Measurements from ENCODE around the gene RABGAP1L.

- TF ChIP-seq POLR2A (IDR thresholded peaks at IDR 0.05), result no peak
- TF ChIP-seq, protein P1, sequence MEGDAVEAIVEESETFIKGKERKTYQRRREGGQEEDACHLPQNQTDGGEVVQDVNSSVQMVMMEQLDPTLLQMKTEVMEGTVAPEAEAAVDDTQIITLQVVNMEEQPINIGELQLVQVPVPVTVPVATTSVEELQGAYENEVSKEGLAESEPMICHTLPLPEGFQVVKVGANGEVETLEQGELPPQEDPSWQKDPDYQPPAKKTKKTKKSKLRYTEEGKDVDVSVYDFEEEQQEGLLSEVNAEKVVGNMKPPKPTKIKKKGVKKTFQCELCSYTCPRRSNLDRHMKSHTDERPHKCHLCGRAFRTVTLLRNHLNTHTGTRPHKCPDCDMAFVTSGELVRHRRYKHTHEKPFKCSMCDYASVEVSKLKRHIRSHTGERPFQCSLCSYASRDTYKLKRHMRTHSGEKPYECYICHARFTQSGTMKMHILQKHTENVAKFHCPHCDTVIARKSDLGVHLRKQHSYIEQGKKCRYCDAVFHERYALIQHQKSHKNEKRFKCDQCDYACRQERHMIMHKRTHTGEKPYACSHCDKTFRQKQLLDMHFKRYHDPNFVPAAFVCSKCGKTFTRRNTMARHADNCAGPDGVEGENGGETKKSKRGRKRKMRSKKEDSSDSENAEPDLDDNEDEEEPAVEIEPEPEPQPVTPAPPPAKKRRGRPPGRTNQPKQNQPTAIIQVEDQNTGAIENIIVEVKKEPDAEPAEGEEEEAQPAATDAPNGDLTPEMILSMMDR (IDR thresholded peaks at IDR 0.05), result peak; percentile 44 to 67 (median 50)
Observed at GRCh38 chr1:174743654-174744561, 584.6 kb downstream of the RABGAP1L start.
